ENCODE results near the gene PYHIN1. TPM values are rescaled to one million over a fixed set of nuclear protein-coding genes. Genes with fewer than 3 reads are reported as not detected.

Gene PYHIN1
- under 1 TPM; 0.18 to 0.51 TPM for total RNA-seq

- Histone ChIP-seq H3K9me3 (no peaks in the 10 kb centered on the region), H3K4me1 (replicated peaks) (no peaks in the 10 kb centered on the region), H3K4me3 (no peak within 1 kb of the TSS), H3K27me3 (replicated peaks; ENCODE audit: insufficient read depth) (no peaks in the 10 kb centered on the region), H3K27ac (no peak within 1 kb of the TSS), H3K36me3 (no peaks in the 10 kb centered on the region)
- DNase-seq (ENCODE audit: low spot score), result no peak
- intact Hi-C loops (cut with DNase I), result no loop called here
- 68% methylated on average over 3 of the region's 3 CpGs for WGBS
- no peak for TF ChIP-seq POLR2AphosphoS5 (IDR thresholded peaks at IDR 0.05)
- TF ChIP-seq, protein P1, sequence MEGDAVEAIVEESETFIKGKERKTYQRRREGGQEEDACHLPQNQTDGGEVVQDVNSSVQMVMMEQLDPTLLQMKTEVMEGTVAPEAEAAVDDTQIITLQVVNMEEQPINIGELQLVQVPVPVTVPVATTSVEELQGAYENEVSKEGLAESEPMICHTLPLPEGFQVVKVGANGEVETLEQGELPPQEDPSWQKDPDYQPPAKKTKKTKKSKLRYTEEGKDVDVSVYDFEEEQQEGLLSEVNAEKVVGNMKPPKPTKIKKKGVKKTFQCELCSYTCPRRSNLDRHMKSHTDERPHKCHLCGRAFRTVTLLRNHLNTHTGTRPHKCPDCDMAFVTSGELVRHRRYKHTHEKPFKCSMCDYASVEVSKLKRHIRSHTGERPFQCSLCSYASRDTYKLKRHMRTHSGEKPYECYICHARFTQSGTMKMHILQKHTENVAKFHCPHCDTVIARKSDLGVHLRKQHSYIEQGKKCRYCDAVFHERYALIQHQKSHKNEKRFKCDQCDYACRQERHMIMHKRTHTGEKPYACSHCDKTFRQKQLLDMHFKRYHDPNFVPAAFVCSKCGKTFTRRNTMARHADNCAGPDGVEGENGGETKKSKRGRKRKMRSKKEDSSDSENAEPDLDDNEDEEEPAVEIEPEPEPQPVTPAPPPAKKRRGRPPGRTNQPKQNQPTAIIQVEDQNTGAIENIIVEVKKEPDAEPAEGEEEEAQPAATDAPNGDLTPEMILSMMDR (IDR thresholded peaks at IDR 0.05), result no peak
- TF ChIP-seq POLR2A (IDR thresholded peaks at IDR 0.05), result no peak
Measured at GRCh38 chr1:158931055-158931737, at the start of gene PYHIN1. TSS of gene PYHIN1 (plus strand) at chr1:158931552. CDS start at chr1:158936911, 5,359 bp downstream.

- Histone ChIP-seq H3K4me1 (replicated peaks) (no peaks in the 10 kb centered on the region), H3K27ac (no peak overlapping the region), H3K27me3 (replicated peaks; ENCODE audit: insufficient read depth) (no peaks in the 10 kb centered on the region), H3K36me3 (no peaks in the 10 kb centered on the region), H3K4me3 (no peak overlapping the region), H3K9me3 (no peaks in the 10 kb centered on the region)
- intact Hi-C loops (cut with DNase I), result no loop called here
- TF ChIP-seq, protein P1 (IDR thresholded peaks at IDR 0.05), result no peak
- TF ChIP-seq POLR2AphosphoS5 (IDR thresholded peaks at IDR 0.05), result no peak
- no peak for TF ChIP-seq POLR2A (IDR thresholded peaks at IDR 0.05)
- no peak for DNase-seq (ENCODE audit: low spot score)
Measured at GRCh38 chr1:158893654-158894053, 37.7 kb upstream of the PYHIN1 start.

GRCh38 chr1:158898722-158899121 is 32.6 kb upstream of the PYHIN1 start:
- intact Hi-C loops (cut with DNase I), result no loop called here
- Histone ChIP-seq H3K4me1 (replicated peaks) (no peaks in the 10 kb centered on the region), H3K36me3 (no peaks in the 10 kb centered on the region), H3K9me3 (no peaks in the 10 kb centered on the region), H3K27ac (no peak overlapping the region), H3K27me3 (replicated peaks; ENCODE audit: insufficient read depth) (no peaks in the 10 kb centered on the region), H3K4me3 (no peak overlapping the region)
- WGBS, result 56% methylated on average over 2 of the region's 2 CpGs
- no peak for DNase-seq (ENCODE audit: low spot score)
- TF ChIP-seq POLR2A (IDR thresholded peaks at IDR 0.05) (no peak), POLR2AphosphoS5 (IDR thresholded peaks at IDR 0.05) (no peak)
- TF ChIP-seq, protein P1 (IDR thresholded peaks at IDR 0.05), result no peak

GRCh38 chr1:158901623-158902022 is 29.7 kb upstream of the PYHIN1 start:
- intact Hi-C loops (cut with DNase I), result no loop called here
- no peaks in the 10 kb centered on the region for H3K4me1 ChIP-seq (replicated peaks)
- DNase-seq (ENCODE audit: low spot score), result no peak
- H3K36me3 ChIP-seq, result no peaks in the 10 kb centered on the region
- H3K4me3 ChIP-seq, result no peak overlapping the region
- TF ChIP-seq POLR2AphosphoS5 (IDR thresholded peaks at IDR 0.05), result no peak
- no peak for TF ChIP-seq POLR2A (IDR thresholded peaks at IDR 0.05)
- TF ChIP-seq, protein P1 (IDR thresholded peaks at IDR 0.05), result no peak
- WGBS, result 88% methylated on average over 3 of the region's 3 CpGs
- H3K27me3 ChIP-seq (replicated peaks; ENCODE audit: insufficient read depth), result no peaks in the 10 kb centered on the region
- H3K27ac ChIP-seq, result no peak overlapping the region
- H3K9me3 ChIP-seq, result no peaks in the 10 kb centered on the region

GRCh38 chr1:158916085-158916484 is 15.3 kb upstream of the PYHIN1 start:
- no peaks in the 10 kb centered on the region for H3K36me3 ChIP-seq
- no peaks in the 10 kb centered on the region for H3K27me3 ChIP-seq (replicated peaks; ENCODE audit: insufficient read depth)
- H3K9me3 ChIP-seq, result no peaks in the 10 kb centered on the region
- DNase-seq (ENCODE audit: low spot score), result no peak
- no peak overlapping the region for H3K4me3 ChIP-seq
- no peaks in the 10 kb centered on the region for H3K4me1 ChIP-seq (replicated peaks)
- WGBS, result 47% methylated on average over 1 of the region's 1 CpG
- H3K27ac ChIP-seq, result no peak overlapping the region
- no peak for TF ChIP-seq POLR2A (IDR thresholded peaks at IDR 0.05)
- TF ChIP-seq, protein P1 (IDR thresholded peaks at IDR 0.05), result no peak
- TF ChIP-seq POLR2AphosphoS5 (IDR thresholded peaks at IDR 0.05), result no peak
- intact Hi-C loops (cut with DNase I), result no loop called here
